ENCODE results near the gene UBE2K. TPM values are rescaled to one million over a fixed set of nuclear protein-coding genes. Genes with fewer than 3 reads are reported as not detected.
"Not testable (repeated sequence)": the region's sequence is repeated elsewhere in the genome, so short reads cannot be mapped to it uniquely, and the experiment has no call there.

Gene UBE2K
- total RNA-seq, 1 donor from 2014 or later: 54.4 TPM

- Histone ChIP-seq H3K9me3 (replicated peaks) (no peaks in the 10 kb centered on the region), H3K27me3 (ENCODE audit: low read depth) (no peaks in the 10 kb centered on the region), H3K4me1 (peaks cover 11% of the 10 kb centered on the region), H3K27ac (replicated peaks) (no peak overlapping the region), H3K4me3 (no peak overlapping the region), H3K36me3 (peaks cover 61% of the 10 kb centered on the region)
- TF ChIP-seq CTCF (IDR thresholded peaks at IDR 0.05; ENCODE audit: borderline replicate concordance): no peak
- DNase-seq: no peak
- intact Hi-C loops (cut with micrococcal nuclease): no loop called here
These were observed 73.2 kb downstream of the UBE2K start for GRCh38 chr4:39770969-39771724.

GRCh38 chr4:39781988-39782387 lies 84.1 kb downstream of the UBE2K start:
- DNase-seq; H3K9me3 ChIP-seq (replicated peaks); H3K27ac ChIP-seq (replicated peaks); H3K4me3 ChIP-seq; H3K4me1 ChIP-seq; H3K27me3 ChIP-seq (ENCODE audit: low read depth); intact Hi-C loops (cut with micrococcal nuclease): not testable (repeated sequence)
- H3K36me3 ChIP-seq: peaks cover 23% of the 10 kb centered on the region

GRCh38 chr4:39785083-39785482 lies 87.1 kb downstream of the UBE2K start:
- Histone ChIP-seq H3K27ac (replicated peaks) (no peak overlapping the region), H3K9me3 (replicated peaks) (no peaks in the 10 kb centered on the region), H3K4me3 (no peak overlapping the region), H3K4me1 (peaks cover 8% of the 10 kb centered on the region), H3K36me3 (no peaks in the 10 kb centered on the region), H3K27me3 (ENCODE audit: low read depth) (no peaks in the 10 kb centered on the region)
- intact Hi-C loops (cut with micrococcal nuclease): no loop called here
- no peak for DNase-seq
- no peak for TF ChIP-seq CTCF (IDR thresholded peaks at IDR 0.05; ENCODE audit: borderline replicate concordance)

- H3K9me3 ChIP-seq (replicated peaks): no peaks in the 10 kb centered on the region
- DNase-seq: no peak
- H3K27ac ChIP-seq (replicated peaks): no peak overlapping the region
- no peak for TF ChIP-seq CTCF (IDR thresholded peaks at IDR 0.05; ENCODE audit: borderline replicate concordance)
- no peaks in the 10 kb centered on the region for H3K36me3 ChIP-seq
- H3K4me3 ChIP-seq: no peak overlapping the region
- intact Hi-C loops (cut with micrococcal nuclease): no loop called here
- no peaks in the 10 kb centered on the region for H3K27me3 ChIP-seq (ENCODE audit: low read depth)
- peaks cover under 1% of the 10 kb centered on the region for H3K4me1 ChIP-seq
These were observed 88.9 kb downstream of the UBE2K start for GRCh38 chr4:39786838-39787237.

GRCh38 chr4:39792128-39792527 lies 94.2 kb downstream of the UBE2K start:
- no peaks in the 10 kb centered on the region for H3K27me3 ChIP-seq (ENCODE audit: low read depth)
- no peak overlapping the region for H3K4me3 ChIP-seq
- no peak for DNase-seq
- H3K4me1 ChIP-seq: no peaks in the 10 kb centered on the region
- H3K9me3 ChIP-seq (replicated peaks): no peaks in the 10 kb centered on the region
- no peak for TF ChIP-seq CTCF (IDR thresholded peaks at IDR 0.05; ENCODE audit: borderline replicate concordance)
- H3K36me3 ChIP-seq: no peaks in the 10 kb centered on the region
- intact Hi-C loops (cut with micrococcal nuclease): no loop called here
- H3K27ac ChIP-seq (replicated peaks): no peak overlapping the region

- no peaks in the 10 kb centered on the region for H3K9me3 ChIP-seq (replicated peaks)
- no peak overlapping the region for H3K4me3 ChIP-seq
- no peak for DNase-seq
- no peak overlapping the region for H3K27ac ChIP-seq (replicated peaks)
- intact Hi-C loops (cut with micrococcal nuclease): no loop called here
- no peaks in the 10 kb centered on the region for H3K4me1 ChIP-seq
- no peaks in the 10 kb centered on the region for H3K27me3 ChIP-seq (ENCODE audit: low read depth)
- H3K36me3 ChIP-seq: no peaks in the 10 kb centered on the region
- no peak for TF ChIP-seq CTCF (IDR thresholded peaks at IDR 0.05; ENCODE audit: borderline replicate concordance)
These were observed 94.6 kb downstream of the UBE2K start for GRCh38 chr4:39792529-39792928.

GRCh38 chr4:39792976-39793375 lies 95.0 kb downstream of the UBE2K start:
- H3K9me3 ChIP-seq (replicated peaks); intact Hi-C loops (cut with micrococcal nuclease); H3K27me3 ChIP-seq (ENCODE audit: low read depth); H3K4me1 ChIP-seq; H3K36me3 ChIP-seq; H3K4me3 ChIP-seq; H3K27ac ChIP-seq (replicated peaks); DNase-seq: not testable (repeated sequence)
